HCT116 (cell line): ENCODE results near the gene ABHD17C. TPM values are rescaled to one million over a fixed set of nuclear protein-coding genes. Genes with fewer than 3 reads are reported as not detected.

ENCODE experiments used
- ATAC-seq: fragments of 200-7000 bp; cut with Tn5 transposase; 2 replicates; pipeline ENCODE4 v1.9.1; 2020; ENCODE audit warnings: mild to moderate bottlenecking, moderate library complexity
- BruUV-seq: library from RNA; stranded (reverse); fragments of 400-500 nt; replicated peaks from 2 replicates; lab custom pipeline; 2021; lab: Mats Ljungman, UMichigan
- CTCF ChIA-PET: fragments of 300-600 bp; sonication (Branson Sonifier 250); formaldehyde crosslinking; loops from one replicate; lab custom pipeline; 2021; ENCODE audit warnings: antibody characterized with exemption; lab: Charles Lee
- POLR2A ChIA-PET: fragments of 300-600, 350-600 bp; sonication (Branson Sonifier 250); formaldehyde crosslinking; loops from one replicate; lab custom pipeline; 2021; ENCODE audit warnings: antibody characterized with exemption; lab: Charles Lee
- RAD21 ChIA-PET, 2 experiments: fragments of 300-600 bp; sonication (Branson Sonifier 250); formaldehyde crosslinking; loops; one replicate each; lab custom pipeline; 2023; ENCODE audit warnings: low total read pairs in 2 of 2; ENCODE audit not compliant: uncharacterized antibody in 2 of 2, unreplicated experiment in 2 of 2, low non-redundant PET in 1 of 2; lab: Charles Lee
- DNase-seq: peaks from one replicate; pipeline ENCODE4 v3.0.0-alpha.2; 2010; ENCODE audit warnings: low read depth, low spot score
- H2AFZ ChIP-seq: fragments of 200-600 bp; shearing (Covaris generic), sonication (generic); 2 replicates; pipeline ENCODE4 v1.6.1; 2017; ENCODE audit warnings: low read depth, mixed run types, mixed read lengths, antibody characterized with exemption, low read length; ENCODE audit not compliant: poor library complexity, severe bottlenecking
- H3K27ac ChIP-seq: 2 replicates; pipeline ENCODE4 v1.5.1; 2012; ENCODE audit warnings: low read depth, low read length
- H3K27me3 ChIP-seq: fragments of 200-600 bp; sonication (generic); 2 replicates; pipeline ENCODE4 v1.6.1; 2016; ENCODE audit warnings: mixed run types, low read length, mixed read lengths; ENCODE audit not compliant: insufficient read depth
- H3K36me3 ChIP-seq, 2 experiments: fragments of 200-500 bp in 1 of 2; fragments of 200-600 bp in 1 of 2; sonication (Bioruptor generic) in 1 of 2; sonication (generic) in 1 of 2; 2 replicates each; pipeline versions ENCODE4 v1.5.1 to v1.6.1; 2014 to 2016; ENCODE audit warnings: low read length in 2 of 2, inconsistent platforms in 1 of 2, mixed read lengths in 1 of 2, mixed run types in 1 of 2; ENCODE audit not compliant: insufficient read depth in 2 of 2, control insufficient read depth in 1 of 2
- H3K4me1 ChIP-seq, 2 experiments: fragments of 200-600 bp in 1 of 2; sonication (generic) in 1 of 2; 2 replicates each; pipeline versions ENCODE4 v1.5.1 to v1.6.1; 2012 to 2017; ENCODE audit warnings: low read length in 2 of 2, inconsistent platforms in 1 of 2, mild to moderate bottlenecking in 1 of 2, mixed read lengths in 1 of 2, mixed run types in 1 of 2, moderate library complexity in 1 of 2; ENCODE audit not compliant: insufficient read depth in 2 of 2, control insufficient read depth in 1 of 2
- H3K4me2 ChIP-seq: fragments of 200-600 bp; sonication (generic); 2 replicates; pipeline ENCODE4 v1.6.1; 2017; ENCODE audit warnings: mixed run types, low read length, mixed read lengths
- H3K4me3 ChIP-seq, 2 experiments: fragments of 200-600 bp in 1 of 2; sonication (generic) in 1 of 2; replicated peaks in 1 of 2; 2 replicates each; pipeline ENCODE4 v1.5.1; 2011 to 2016; ENCODE audit warnings: low read length in 2 of 2, control low read depth in 1 of 2, low read depth in 1 of 2, mild to moderate bottlenecking in 1 of 2, mixed read lengths in 1 of 2, mixed run types in 1 of 2
- H3K79me2 ChIP-seq: fragments of 200-600 bp; sonication (generic); 2 replicates; pipeline ENCODE4 v1.6.1; 2017; ENCODE audit warnings: mild to moderate bottlenecking, mixed run types, low read length, moderate library complexity, mixed read lengths; ENCODE audit not compliant: insufficient read depth
- H3K9ac ChIP-seq: fragments of 200-600 bp; sonication (generic); 2 replicates; pipeline ENCODE4 v1.6.1; 2016; ENCODE audit warnings: low read length, mixed read lengths
- H3K9me2 ChIP-seq: fragments of 200-600 bp; sonication (generic), shearing (Covaris generic); 2 replicates; pipeline ENCODE4 v1.6.1; 2017; ENCODE audit warnings: mixed run types, mild to moderate bottlenecking, moderate library complexity; ENCODE audit not compliant: insufficient read depth
- H3K9me3 ChIP-seq, 2 experiments: fragments of 200-500 bp in 1 of 2; fragments of 200-600 bp in 1 of 2; sonication (Bioruptor generic) in 1 of 2; sonication (generic) in 1 of 2; 2 replicates each; pipeline ENCODE4 v1.6.1; 2014 to 2017; ENCODE audit warnings: low read length in 2 of 2, mixed read lengths in 2 of 2, inconsistent platforms in 1 of 2, low read depth in 1 of 2, mild to moderate bottlenecking in 1 of 2, mixed run types in 1 of 2, moderate library complexity in 1 of 2; ENCODE audit not compliant: control insufficient read depth in 1 of 2, insufficient read depth in 1 of 2
- H4K20me1 ChIP-seq: fragments of 200-600 bp; sonication (generic), shearing (Covaris generic); 2 replicates; pipeline ENCODE4 v1.6.1; 2017; ENCODE audit warnings: mixed run types, mild to moderate bottlenecking, moderate library complexity; ENCODE audit not compliant: insufficient read depth
- CBX3 ChIP-seq: IDR thresholded peaks from 2 replicates; pipeline ENCODE4 v1.6.1; 2012; ENCODE audit warnings: low read depth
- EGR1 ChIP-seq: IDR thresholded peaks from 2 replicates; pipeline ENCODE4 v1.6.1; 2012; ENCODE audit warnings: low read depth
- ELF1 ChIP-seq: IDR thresholded peaks from 2 replicates; pipeline ENCODE4 v1.6.1; 2012; ENCODE audit warnings: low read depth, borderline replicate concordance
- EZH2 ChIP-seq: fragments of 200-600 bp; sonication (generic); IDR thresholded peaks from 2 replicates; pipeline ENCODE4 v1.6.1; 2017; ENCODE audit warnings: antibody characterized with exemption, mixed run types
- EZH2phosphoT487 ChIP-seq: fragments of 200-600 bp; IDR thresholded peaks from 2 replicates; pipeline ENCODE4 v1.6.1; 2018; ENCODE audit warnings: antibody characterized with exemption, borderline replicate concordance
- FOSL1 ChIP-seq: IDR thresholded peaks from 2 replicates; pipeline ENCODE4 v1.6.1; 2012; ENCODE audit warnings: low read depth
- JUND ChIP-seq: IDR thresholded peaks from 2 replicates; pipeline ENCODE4 v1.6.1; 2012
- MAX ChIP-seq: IDR thresholded peaks from 2 replicates; pipeline ENCODE4 v1.6.1; 2012
- POLR2AphosphoS5 ChIP-seq: IDR thresholded peaks from 2 replicates; pipeline ENCODE4 v1.6.1; 2011; ENCODE audit warnings: mild to moderate bottlenecking, low read depth, low read length, moderate library complexity
- REST ChIP-seq: IDR thresholded peaks from 2 replicates; pipeline ENCODE4 v1.6.1; 2012; ENCODE audit warnings: low read depth
- SP1 ChIP-seq: IDR thresholded peaks from 2 replicates; pipeline ENCODE4 v1.6.1; 2012; ENCODE audit warnings: low read depth
- YY1 ChIP-seq: IDR thresholded peaks from 2 replicates; pipeline ENCODE4 v1.6.1; 2011; ENCODE audit warnings: low read length, low read depth, moderate library complexity, mild to moderate bottlenecking; ENCODE audit not compliant: insufficient replicate concordance; ENCODE audit errors: extremely low read depth
- ZFX ChIP-seq: fragments of 450-650 bp; IDR thresholded peaks from 2 replicates; pipeline ENCODE4 v1.6.1; 2017
- ZNF274 ChIP-seq: fragments of 200-500 bp; sonication (Bioruptor generic); IDR thresholded peaks from 2 replicates; pipeline ENCODE4 v1.6.1; 2014; ENCODE audit warnings: mild to moderate bottlenecking, low read depth, low read length, inconsistent platforms
- intact Hi-C: fragments of 100-400 bp; cut with micrococcal nuclease; formaldehyde crosslinking; loops from 2 replicates; pipeline ENCODE4 v1.10.0; 2022
- total RNA-seq: library from RNA; stranded (reverse); gene quantifications from one replicate; pipeline ENCODE4 v1.2.1, GENCODE V29; 2021; ENCODE audit not compliant: unreplicated experiment

Gene ABHD17C
- total RNA-seq, 1 experiment from 2014 or later, result 27.9 TPM

GRCh38 chr15:80800067-80800466, 105.0 kb downstream of the ABHD17C start:
- Histone ChIP-seq H3K27ac (no peak overlapping the region), H3K9ac (no peak overlapping the region), H2AFZ (no peak overlapping the region), H3K9me2 (no peaks in the 10 kb centered on the region), H4K20me1 (no peaks in the 10 kb centered on the region), H3K79me2 (no peaks in the 10 kb centered on the region), H3K4me2 (no peak overlapping the region), H3K27me3 (no peaks in the 10 kb centered on the region), H3K9me3 (no peaks in the 10 kb centered on the region), H3K36me3 (no peaks in the 10 kb centered on the region; a peak in 1 of 4 replicates), H3K4me1 (no peaks in the 10 kb centered on the region), H3K4me3 (no peak overlapping the region)
- intact Hi-C loops, result no loop called here
- ChIA-PET CTCF (no interaction called here), POLR2A (no interaction called here), RAD21 (no interaction called here)
- DNase-seq (no peak), ATAC-seq (no peak; the same call in 1 of the 2 replicates)
- TF ChIP-seq ZNF274 (no peak), POLR2AphosphoS5 (no peak), EZH2 (no peak), CBX3 (no peak), EZH2phosphoT487 (no peak), JUND (no peak), ZFX (no peak)
- BruUV-seq, result no TSS peak

- TF ChIP-seq YY1, result no peak
- no peak for TF ChIP-seq JUND
- TF ChIP-seq CBX3, result no peak
- TF ChIP-seq EGR1, result no peak
- TF ChIP-seq SP1, result no peak
- no peak for TF ChIP-seq POLR2AphosphoS5
- TF ChIP-seq EZH2, result no peak
- TF ChIP-seq MAX, result no peak
- TF ChIP-seq FOSL1, result no peak
- no peak for TF ChIP-seq EZH2phosphoT487
- no peak for TF ChIP-seq ZFX
- TF ChIP-seq ELF1, result no peak
- no peak for TF ChIP-seq REST
- no peak for TF ChIP-seq ZNF274
- TF ChIP-seq, all 23 proteins: peak for 0
- DNase-seq, result no peak
- RAD21 ChIA-PET, result no interaction called here
- CTCF ChIA-PET, result no interaction called here
- no peaks in the 10 kb centered on the region for H3K9me2 ChIP-seq
- H3K27me3 ChIP-seq, result no peaks in the 10 kb centered on the region
- H3K9me3 ChIP-seq, result no peaks in the 10 kb centered on the region
- BruUV-seq, result no TSS peak
- H3K4me3 ChIP-seq, result no peak overlapping the region
- no peaks in the 10 kb centered on the region; a peak in 1 of 4 replicates for H3K36me3 ChIP-seq
- ATAC-seq, result no peak
- no peaks in the 10 kb centered on the region for H3K4me1 ChIP-seq
- POLR2A ChIA-PET, result no interaction called here
- no peak overlapping the region for H3K9ac ChIP-seq
- H3K4me2 ChIP-seq, result no peak overlapping the region
- intact Hi-C loops, result no loop called here
- no peaks in the 10 kb centered on the region for H4K20me1 ChIP-seq
- no peak overlapping the region for H2AFZ ChIP-seq
- H3K79me2 ChIP-seq, result no peaks in the 10 kb centered on the region
- H3K27ac ChIP-seq, result no peak overlapping the region
These were observed 107.0 kb downstream of the ABHD17C start for GRCh38 chr15:80801891-80802680.
